ENCODE data around the gene WSCD2.

GRCh38 chr12:108122644-108123043 is 6.4 kb upstream of the WSCD2 start:
- no peak for TF ChIP-seq CTCF (IDR thresholded peaks at IDR 0.05)
- no peak for TF ChIP-seq EZH2 (IDR thresholded peaks at IDR 0.05; ENCODE audit: borderline replicate concordance, insufficient read depth, low read depth, low read length, poor library complexity, severe bottlenecking)
